Right renal cortex interstitium (tissue), 3 donors: Measurements from ENCODE around the gene WNT5B. TPM values are rescaled to one million over a fixed set of nuclear protein-coding genes. Genes with fewer than 3 reads are reported as not detected.

Experiments
- DNase-seq, 3 donors: peaks; one replicate each; pipeline ENCODE4 v3.0.0-alpha.2; 2013; ENCODE audit warnings: low read depth in 3 of 3, low spot score in 2 of 3
- polyA plus RNA-seq, 3 donors: library from polyadenylated mRNA; unstranded; fragments of 120-200 nt; gene quantifications; one replicate each; pipeline ENCODE4 v1.2.1, GENCODE V29; 2013; ENCODE audit not compliant: insufficient read length in 3 of 3

WNT5B gene
- polyA plus RNA-seq, 3 donors, result 5.1 to 6.0 (median 5.3) TPM

- no peak for DNase-seq
Measured at GRCh38 chr12:1647285-1647669, 18.2 kb downstream of the WNT5B start.

- no peak for DNase-seq
Measured at GRCh38 chr12:1650260-1650977, 21.4 kb downstream of the WNT5B start.

GRCh38 chr12:1650978-1651361 is 21.9 kb downstream of the WNT5B start:
- no peak for DNase-seq

DNA sequence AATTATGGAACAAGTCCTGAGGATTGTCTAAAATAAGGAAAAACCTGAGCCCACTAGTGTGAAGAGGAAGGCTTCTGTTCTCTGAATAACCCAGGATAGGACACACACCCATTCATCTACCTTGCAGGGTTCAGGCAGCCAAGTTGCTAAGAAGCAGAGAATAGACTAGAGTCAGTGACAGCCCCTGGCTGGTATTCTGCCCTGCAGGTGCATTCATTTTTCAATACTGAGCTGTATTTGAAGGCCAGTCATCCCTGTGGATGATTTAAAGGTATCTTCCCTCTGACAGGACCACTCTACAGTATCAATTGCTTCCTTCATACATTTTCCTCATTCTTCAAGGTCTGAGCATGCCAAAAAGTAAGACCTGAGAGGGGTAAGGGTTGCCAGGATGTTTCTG is 22.9 kb downstream of the WNT5B start:
- DNase-seq, result no peak

DNA sequence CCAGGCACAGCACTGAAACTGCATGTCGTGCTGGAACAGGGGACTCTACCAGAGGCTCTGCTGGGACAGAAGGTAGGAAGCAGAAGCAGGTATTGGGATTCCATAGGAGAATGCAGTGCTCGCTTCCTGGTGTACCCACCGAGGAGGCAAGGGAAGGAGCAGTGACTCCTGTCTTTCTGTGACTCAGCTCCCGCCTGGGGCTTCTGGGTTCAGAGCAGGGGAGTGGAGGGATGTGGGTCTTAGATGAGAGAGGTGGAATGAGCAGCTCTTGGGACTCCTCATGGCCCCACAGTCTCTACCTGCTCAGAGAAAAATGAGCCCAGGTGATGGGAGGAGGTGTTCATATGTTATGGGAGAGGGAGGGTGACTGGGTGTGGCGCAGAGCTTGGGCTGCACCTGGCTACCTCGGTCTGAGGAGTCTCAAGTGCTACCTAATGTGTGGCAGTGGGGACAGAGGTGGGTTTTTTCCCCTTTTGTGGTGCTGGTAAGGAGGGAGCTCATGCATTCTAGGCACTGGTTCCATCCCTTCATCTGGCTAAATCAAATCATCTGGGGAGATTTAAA is 26.3 kb downstream of the WNT5B start:
- no peak for DNase-seq

- no peak for DNase-seq
Measured at GRCh38 chr12:1656902-1657301, 27.9 kb downstream of the WNT5B start.

DNA sequence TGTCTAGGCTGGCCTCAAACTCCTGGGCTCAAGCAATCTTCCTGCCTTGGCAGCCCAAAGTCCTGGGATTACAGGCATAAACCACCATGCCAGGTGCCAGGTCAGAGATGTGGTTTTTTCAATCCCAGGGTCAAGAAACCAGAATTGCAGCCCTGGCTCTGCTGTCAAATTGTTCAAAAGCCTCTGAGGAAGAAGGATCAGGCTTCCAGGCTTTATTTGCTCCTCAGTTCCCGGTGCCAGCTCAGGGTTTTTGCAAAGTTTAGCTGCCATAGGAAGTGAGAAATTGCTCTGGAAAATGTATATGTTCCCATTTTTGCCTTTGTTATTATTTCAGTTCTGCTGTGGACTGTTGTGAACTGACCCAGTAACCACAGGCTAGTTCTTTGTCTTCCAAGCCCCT is 28.7 kb downstream of the WNT5B start:
- DNase-seq, result no peak

DNA sequence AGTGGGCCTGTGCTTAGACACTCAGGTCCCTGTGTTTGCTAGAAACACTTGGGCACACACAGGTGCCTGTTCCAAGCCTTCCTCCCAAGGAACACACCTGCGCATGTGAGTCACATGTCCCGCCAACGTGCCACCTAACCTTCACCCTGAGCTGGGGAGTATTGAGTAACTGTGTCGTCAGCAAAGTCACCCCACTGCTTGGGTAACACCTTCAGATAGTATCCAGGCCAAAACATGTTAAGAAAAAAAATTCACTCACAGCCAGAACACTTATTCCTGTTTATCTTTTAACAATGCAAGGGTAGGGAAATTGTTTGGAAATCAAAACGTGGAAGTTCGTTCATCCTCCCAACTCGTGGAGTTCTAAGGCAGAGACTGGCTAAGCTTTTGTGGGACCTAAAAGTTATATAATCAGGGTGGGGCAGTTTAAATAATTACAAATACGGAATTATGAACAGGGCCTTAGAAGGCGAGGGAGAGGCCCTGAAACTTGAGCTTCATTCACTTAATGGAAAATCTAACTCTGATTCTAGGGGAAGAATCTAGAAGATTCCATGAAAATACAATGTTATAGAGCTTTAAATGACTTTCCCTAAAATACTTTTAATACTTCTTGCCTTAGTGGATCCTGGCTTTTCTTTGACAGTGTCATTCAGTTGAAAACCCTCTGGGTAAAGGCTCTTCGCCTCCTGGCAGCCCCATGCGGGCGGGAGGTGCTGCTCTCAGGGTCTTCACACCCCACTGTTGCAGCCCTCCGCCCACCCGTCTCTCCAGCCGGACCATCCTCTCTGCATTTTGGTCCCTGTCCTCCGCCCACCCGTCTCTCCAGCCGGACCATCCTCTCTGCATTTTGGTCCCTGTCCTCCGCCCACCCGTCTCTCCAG is 31.5 kb downstream of the WNT5B start:
- no peak for DNase-seq

DNA sequence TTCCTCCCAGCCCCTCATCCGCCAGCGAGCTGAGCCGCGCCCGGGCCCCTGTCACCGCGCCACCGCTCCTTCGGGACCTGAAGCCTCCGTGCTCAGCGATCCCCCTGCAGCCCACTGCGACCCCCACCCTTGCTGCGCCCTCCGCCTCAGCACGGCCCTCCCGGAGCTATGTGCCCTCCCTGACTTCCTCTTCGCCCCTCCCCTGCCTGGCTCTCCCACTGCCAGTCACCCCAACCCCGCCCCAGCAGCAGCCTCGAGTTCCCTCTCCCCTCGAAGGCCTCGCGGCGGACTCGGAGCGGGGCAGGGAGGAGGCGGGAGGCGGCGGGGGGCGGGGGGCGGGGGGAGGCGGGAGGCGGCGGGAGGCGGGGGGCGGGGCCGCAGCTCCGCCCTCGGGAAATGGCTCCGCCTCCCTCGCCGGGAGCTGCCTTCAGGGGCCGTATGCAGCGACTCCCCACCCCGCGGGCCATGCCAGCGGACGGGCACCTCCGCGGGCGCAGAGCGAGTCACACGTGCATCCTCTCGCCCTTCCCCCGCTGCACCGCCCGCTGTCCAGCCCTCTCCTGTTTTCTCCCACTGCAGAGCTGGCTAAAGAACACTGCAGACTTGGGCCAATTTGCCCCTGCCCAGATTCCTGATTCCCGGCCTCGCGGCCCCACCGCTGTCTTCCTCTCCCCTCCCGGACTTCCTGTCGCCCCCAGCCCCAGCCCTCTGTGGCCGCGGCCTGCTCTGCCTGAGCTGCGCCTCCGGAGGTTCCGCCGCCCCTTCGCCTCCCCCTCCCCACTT is 32.7 kb downstream of the WNT5B start:
- peak in 2 of 3 donors; percentile 51 to 67 for DNase-seq

- DNase-seq, result peak in 1 of 3 donors; percentile 38
Measured at GRCh38 chr12:1662761-1663439, 33.9 kb downstream of the WNT5B start.

DNA sequence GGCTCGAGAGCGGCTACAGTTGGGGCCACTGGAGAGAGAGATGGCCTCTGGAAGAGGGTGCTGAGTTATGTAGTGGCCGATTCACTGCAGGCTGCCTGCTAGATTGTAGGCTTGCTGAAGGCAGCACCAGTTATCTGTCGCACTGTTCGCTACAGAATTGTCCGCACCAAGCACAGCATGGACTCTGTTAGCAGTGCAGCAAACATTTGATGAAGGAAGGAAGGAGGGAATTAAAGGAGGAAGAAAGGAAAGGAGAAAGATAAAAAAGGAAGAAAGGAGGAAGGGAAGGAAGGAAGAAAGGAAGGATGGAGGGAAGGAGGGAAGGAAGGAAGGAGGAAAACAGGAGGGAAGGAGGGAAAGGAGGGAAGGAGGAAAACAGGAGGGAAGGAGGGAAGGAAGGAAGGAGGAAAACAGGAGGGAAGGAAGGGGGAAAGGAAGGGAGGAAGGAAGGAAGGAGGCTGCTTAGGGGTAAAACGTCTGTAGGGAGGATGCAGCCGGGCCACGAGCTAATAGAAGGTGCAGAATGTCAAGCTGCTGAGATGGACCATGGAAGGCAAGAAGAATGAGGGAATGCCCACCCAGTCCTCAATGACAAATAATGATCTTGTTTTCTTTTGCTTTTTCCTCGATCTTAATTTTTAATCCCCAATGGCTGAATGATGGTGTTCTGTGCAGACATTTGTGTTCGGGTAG is 34.6 kb downstream of the WNT5B start:
- no peak for DNase-seq

DNA sequence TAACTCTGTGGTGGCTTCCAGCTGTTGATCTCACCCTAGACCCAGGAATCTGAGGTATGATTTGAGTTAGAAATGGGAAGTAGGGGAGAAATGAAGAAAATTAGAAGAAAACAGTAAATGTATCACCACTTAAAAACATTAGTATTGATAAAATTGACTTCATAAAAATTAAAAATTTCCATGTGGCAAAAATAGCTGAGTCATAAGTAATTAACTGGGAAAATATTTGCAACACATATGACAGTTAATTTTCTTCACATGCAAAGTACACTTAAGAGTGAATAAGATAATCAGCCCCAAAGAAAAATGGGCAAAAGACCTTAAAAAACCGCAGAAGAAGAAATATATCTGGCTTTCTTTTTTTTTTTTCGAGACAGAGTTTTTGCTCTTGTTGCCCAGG is 36.3 kb downstream of the WNT5B start:
- no peak for DNase-seq

DNA sequence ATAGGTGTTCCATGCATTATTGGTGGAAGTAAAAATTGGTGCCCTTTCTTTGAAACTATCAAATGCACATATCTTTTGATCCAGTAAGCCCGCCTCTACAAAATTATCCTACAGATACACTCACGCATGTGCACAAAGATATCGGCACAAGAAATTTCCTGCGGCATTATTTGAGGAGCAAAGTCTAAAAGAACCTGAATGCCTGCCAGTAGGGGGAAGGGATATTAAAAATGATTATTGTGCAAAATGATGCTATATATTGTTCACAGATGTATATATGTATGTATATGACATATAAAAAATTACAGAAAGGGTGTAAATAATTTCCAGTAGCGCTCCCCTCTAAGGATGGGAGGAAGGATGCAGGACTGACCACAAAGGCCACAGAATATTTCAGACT is 37.2 kb downstream of the WNT5B start:
- no peak for DNase-seq

DNA sequence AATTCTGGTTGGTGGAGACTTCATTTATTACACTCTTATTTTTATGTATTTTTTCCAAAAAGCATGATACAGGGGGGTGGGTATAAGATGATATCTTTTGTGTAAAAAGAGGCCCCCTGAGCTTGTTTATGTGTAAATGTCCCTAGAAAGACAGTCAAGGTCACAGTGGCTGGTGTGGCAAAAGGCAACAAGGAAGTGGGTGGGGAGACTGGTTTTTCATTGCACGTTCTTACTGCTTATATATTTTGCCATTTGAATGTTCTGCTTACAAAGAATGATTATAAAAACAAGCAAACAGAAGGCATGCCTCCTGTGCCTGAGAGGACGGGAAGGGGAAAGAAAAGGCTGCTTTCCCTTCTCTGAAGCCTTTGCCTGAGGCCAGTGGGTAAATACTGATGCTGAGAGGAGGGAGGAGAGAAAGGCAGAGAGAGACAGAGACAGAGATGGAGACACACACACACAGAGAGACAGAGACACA is 37.7 kb downstream of the WNT5B start:
- DNase-seq, result no peak

- DNase-seq, result no peak
Measured at GRCh38 chr12:1668833-1669543, 40.0 kb downstream of the WNT5B start.

GRCh38 chr12:1670358-1671268 is 41.6 kb downstream of the WNT5B start:
- DNase-seq, result no peak

GRCh38 chr12:1676043-1676442 is 47.0 kb downstream of the WNT5B start:
- DNase-seq, result no peak
